OCI-LY3 (cell line): ENCODE measurements around the gene FRMD8.

Experiments used
- H2AFZ ChIP-seq: fragments of 200-600, 300-600 bp; shearing (Covaris generic); 2 replicates; pipeline ENCODE4 v1.6.0; 2014; ENCODE audit warnings: antibody characterized with exemption, low read depth, low read length
- H3K27ac ChIP-seq: fragments of 200-600, 300-600 bp; sonication (generic); 2 replicates; pipeline ENCODE4 v1.5.1; 2014; ENCODE audit warnings: mild to moderate bottlenecking, low read length, moderate library complexity, mixed read lengths
- H3K27me3 ChIP-seq: fragments of 200-600, 300-600 bp; sonication (generic); 2 replicates; pipeline ENCODE4 v1.6.1; 2014; ENCODE audit warnings: low read depth, low read length, mixed read lengths
- H3K36me3 ChIP-seq: fragments of 200-600, 300-600 bp; sonication (generic); replicated peaks from 2 replicates; pipeline ENCODE3; 2014; ENCODE audit warnings: low read depth, low read length, mixed read lengths
- H3K4me1 ChIP-seq: fragments of 300-600, 200-600 bp; sonication (generic); 2 replicates; pipeline ENCODE4 v1.6.1; 2014; ENCODE audit warnings: low read length, mixed read lengths
- H3K4me2 ChIP-seq: fragments of 200-600, 300-600 bp; sonication (generic); 2 replicates; pipeline ENCODE4 v1.6.1; 2014; ENCODE audit warnings: low read length, mixed read lengths
- H3K4me3 ChIP-seq: fragments of 300-600, 200-600 bp; sonication (generic); 2 replicates; pipeline ENCODE4 v1.5.1; 2014; ENCODE audit warnings: antibody characterized with exemption, mild to moderate bottlenecking, low read length, moderate library complexity
- H3K79me2 ChIP-seq: fragments of 300-600, 200-600 bp; shearing (Covaris generic); 2 replicates; pipeline ENCODE4 v1.6.1; 2014; ENCODE audit warnings: mild to moderate bottlenecking, low read length, mixed read lengths
- H3K9ac ChIP-seq: fragments of 300-600, 200-600 bp; shearing (Covaris generic); 2 replicates; pipeline ENCODE4 v1.6.0; 2014; ENCODE audit warnings: mild to moderate bottlenecking, low read length, moderate library complexity
- H3K9me3 ChIP-seq: fragments of 200-600, 300-600 bp; shearing (Covaris generic); 2 replicates; pipeline ENCODE4 v1.6.1; 2014; ENCODE audit warnings: low read length, mixed read lengths; ENCODE audit not compliant: insufficient read depth
- H4K20me1 ChIP-seq: fragments of 200-600, 300-600 bp; sonication (generic); 2 replicates; pipeline ENCODE4 v1.6.1; 2016; ENCODE audit warnings: low read length, mixed read lengths; ENCODE audit not compliant: insufficient read depth
- CTCF ChIP-seq: fragments of 200-600, 300-600 bp; sonication (generic); IDR thresholded peaks from 2 replicates; pipeline ENCODE4 v1.5.1; 2014; ENCODE audit warnings: antibody characterized with exemption, low read length, low read depth
- EZH2phosphoT487 ChIP-seq: fragments of 200-600 bp; shearing (Covaris generic); IDR thresholded peaks from 2 replicates; pipeline ENCODE4 v1.6.1; 2018; ENCODE audit warnings: antibody characterized with exemption, mixed run types, low read depth

The FRMD8 gene

GRCh38 chr11:65426839-65427690 lies 40.6 kb downstream of the FRMD8 start:
- Histone ChIP-seq H3K9me3 (no peaks in the 10 kb centered on the region), H3K4me2 (peak overlapping the region; percentile 92), H3K27ac (peak overlapping the region; percentile 97), H3K36me3 (peaks cover 71% of the 10 kb centered on the region), H3K4me3 (peak overlapping the region; percentile 82), H4K20me1 (peaks cover 89% of the 10 kb centered on the region), H3K27me3 (no peaks in the 10 kb centered on the region), H3K4me1 (peaks cover 59% of the 10 kb centered on the region), H3K9ac (peak overlapping the region; percentile 62), H3K79me2 (peaks cover 99% of the 10 kb centered on the region), H2AFZ (no peak overlapping the region)
- no peak for TF ChIP-seq CTCF
- TF ChIP-seq EZH2phosphoT487: no peak

GRCh38 chr11:65427691-65428577 lies 41.5 kb downstream of the FRMD8 start:
- H4K20me1 ChIP-seq: peaks cover 98% of the 10 kb centered on the region
- H3K27me3 ChIP-seq: no peaks in the 10 kb centered on the region
- peaks cover 59% of the 10 kb centered on the region for H3K4me1 ChIP-seq
- H3K27ac ChIP-seq: 0 out of 2 replicates have a peak overlapping the region, but pooled peaks have one; percentile 0
- peaks cover 76% of the 10 kb centered on the region for H3K36me3 ChIP-seq
- no peak overlapping the region for H3K9ac ChIP-seq
- H3K9me3 ChIP-seq: no peaks in the 10 kb centered on the region
- TF ChIP-seq CTCF: no peak
- TF ChIP-seq EZH2phosphoT487: no peak
- peak overlapping the region; percentile 82 for H3K4me3 ChIP-seq
- no peak overlapping the region for H2AFZ ChIP-seq
- H3K4me2 ChIP-seq: peak overlapping the region; percentile 92
- H3K79me2 ChIP-seq: peaks cover 100% of the 10 kb centered on the region

- 0 out of 2 replicates have a peak overlapping the region, but pooled peaks have one; percentile 10 for H3K9ac ChIP-seq
- H3K36me3 ChIP-seq: peaks cover 74% of the 10 kb centered on the region
- peaks cover 59% of the 10 kb centered on the region for H3K4me1 ChIP-seq
- peak overlapping the region; percentile 92 for H3K4me2 ChIP-seq
- TF ChIP-seq EZH2phosphoT487: no peak
- no peak for TF ChIP-seq CTCF
- 0 out of 2 replicates have a peak overlapping the region, but pooled peaks have one; percentile 0 for H3K27ac ChIP-seq
- no peaks in the 10 kb centered on the region for H3K9me3 ChIP-seq
- peak overlapping the region; percentile 82 for H3K4me3 ChIP-seq
- peaks cover 98% of the 10 kb centered on the region for H4K20me1 ChIP-seq
- H2AFZ ChIP-seq: no peak overlapping the region
- peaks cover 98% of the 10 kb centered on the region for H3K79me2 ChIP-seq
- H3K27me3 ChIP-seq: no peaks in the 10 kb centered on the region
Observed at GRCh38 chr11:65428578-65429067, 42.2 kb downstream of the FRMD8 start.
